Measurements from ENCODE around the gene ANO10. TPM values are rescaled to one million over a fixed set of nuclear protein-coding genes. Genes with fewer than 3 reads are reported as not detected.
"Not testable (repeated sequence)": the region's sequence is repeated elsewhere in the genome, so short reads cannot be mapped to it uniquely, and the experiment has no call there.

ANO10 gene
- total RNA-seq, 3 donors from 2014 or later, result 27.4 to 31.8 (median 28.5) TPM

GRCh38 chr3:43490640-43491185 is 131.1 kb downstream of the ANO10 start:
- intact Hi-C loops (cut with DNase I; ENCODE audit: low total_unique reads), result no loop called here
- no peak for TF ChIP-seq CTCF (IDR thresholded peaks at IDR 0.05)
- TF ChIP-seq POLR2A (IDR thresholded peaks at IDR 0.05), result no peak
- no peak for TF ChIP-seq POLR2AphosphoS5 (IDR thresholded peaks at IDR 0.05)
- DNase-seq (ENCODE audit: low spot score in 2 of 2), result no peak
- Histone ChIP-seq H3K4me3 (no peak overlapping the region), H3K36me3 (no peaks in the 10 kb centered on the region), H3K27me3 (no peaks in the 10 kb centered on the region), H3K4me1 (no peaks in the 10 kb centered on the region), H3K27ac (no peak overlapping the region), H3K9me3 (no peaks in the 10 kb centered on the region)

GRCh38 chr3:43489930-43490329 is 131.9 kb downstream of the ANO10 start:
- no peaks in the 10 kb centered on the region for H3K36me3 ChIP-seq
- no peaks in the 10 kb centered on the region for H3K27me3 ChIP-seq
- H3K27ac ChIP-seq, result no peak overlapping the region
- H3K4me3 ChIP-seq, result no peak overlapping the region
- no peaks in the 10 kb centered on the region for H3K9me3 ChIP-seq
- no peak for DNase-seq (ENCODE audit: low spot score in 2 of 2)
- TF ChIP-seq POLR2AphosphoS5 (IDR thresholded peaks at IDR 0.05) (no peak), CTCF (IDR thresholded peaks at IDR 0.05) (no peak), POLR2A (IDR thresholded peaks at IDR 0.05) (no peak)
- no peaks in the 10 kb centered on the region for H3K4me1 ChIP-seq
- intact Hi-C loops (cut with DNase I; ENCODE audit: low total_unique reads), result no loop called here

DNA sequence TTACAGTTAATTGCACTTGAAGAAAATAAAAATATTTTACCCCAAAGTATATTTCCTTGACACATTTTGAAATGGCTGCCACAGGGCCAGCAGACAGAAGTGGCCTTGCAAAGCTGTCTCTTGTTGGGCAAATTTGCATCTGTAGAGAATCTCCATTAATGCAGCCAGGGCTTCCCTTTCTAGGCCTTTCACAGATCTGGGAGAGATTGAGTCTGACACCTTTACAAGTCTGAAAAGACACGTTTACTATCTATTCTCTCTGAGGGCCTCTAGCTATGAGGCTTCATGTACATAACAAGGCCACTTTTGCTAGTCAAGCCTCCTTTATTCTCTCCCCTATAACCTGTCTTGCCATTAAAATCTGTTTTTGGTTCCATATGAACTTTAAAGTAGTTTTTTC is 135.9 kb downstream of the ANO10 start:
- Histone ChIP-seq H3K4me3 (no peak overlapping the region), H3K27ac (no peak overlapping the region), H3K4me1 (no peaks in the 10 kb centered on the region), H3K9me3 (no peaks in the 10 kb centered on the region), H3K27me3 (no peaks in the 10 kb centered on the region), H3K36me3 (no peaks in the 10 kb centered on the region)
- TF ChIP-seq POLR2AphosphoS5 (IDR thresholded peaks at IDR 0.05), result no peak
- TF ChIP-seq POLR2A (IDR thresholded peaks at IDR 0.05), result no peak
- TF ChIP-seq CTCF (IDR thresholded peaks at IDR 0.05), result no peak
- no peak for DNase-seq (ENCODE audit: low spot score in 2 of 2)
- intact Hi-C loops (cut with DNase I; ENCODE audit: low total_unique reads), result no loop called here

- DNase-seq (ENCODE audit: low spot score in 2 of 2), result no peak
- no peaks in the 10 kb centered on the region for H3K27me3 ChIP-seq
- no peaks in the 10 kb centered on the region for H3K9me3 ChIP-seq
- H3K36me3 ChIP-seq, result no peaks in the 10 kb centered on the region
- no peak for TF ChIP-seq CTCF (IDR thresholded peaks at IDR 0.05)
- TF ChIP-seq POLR2A (IDR thresholded peaks at IDR 0.05), result no peak
- no peak for TF ChIP-seq POLR2AphosphoS5 (IDR thresholded peaks at IDR 0.05)
- no peaks in the 10 kb centered on the region for H3K4me1 ChIP-seq
- intact Hi-C loops (cut with DNase I; ENCODE audit: low total_unique reads), result no loop called here
- H3K27ac ChIP-seq, result no peak overlapping the region
- H3K4me3 ChIP-seq, result no peak overlapping the region
Observed at GRCh38 chr3:43484926-43485488, 136.8 kb downstream of the ANO10 start.

DNA sequence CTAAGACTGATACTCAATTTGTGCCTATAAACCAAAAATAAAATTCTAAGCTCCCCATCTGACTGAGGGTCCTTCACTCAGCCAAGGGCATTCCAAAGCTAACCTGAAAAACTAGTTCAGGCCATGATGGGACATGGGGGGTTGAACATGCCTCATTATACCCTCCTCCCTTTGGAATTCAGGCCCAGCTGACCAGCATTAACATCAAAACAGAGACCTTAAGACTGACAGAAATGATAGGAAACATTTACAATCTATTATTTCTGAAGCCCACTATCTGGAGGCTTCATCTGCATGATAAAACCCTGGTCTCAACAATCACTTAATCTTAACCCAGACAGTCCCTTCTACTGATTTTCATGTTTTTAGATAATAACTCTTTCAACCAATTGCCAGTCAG is 140.4 kb downstream of the ANO10 start:
- Histone ChIP-seq H3K9me3 (no peaks in the 10 kb centered on the region), H3K27me3 (no peaks in the 10 kb centered on the region), H3K4me1 (no peaks in the 10 kb centered on the region), H3K27ac (no peak overlapping the region), H3K36me3 (no peaks in the 10 kb centered on the region), H3K4me3 (no peak overlapping the region)
- DNase-seq (ENCODE audit: low spot score in 2 of 2), result no peak
- intact Hi-C loops (cut with DNase I; ENCODE audit: low total_unique reads), result no loop called here
- TF ChIP-seq POLR2AphosphoS5 (IDR thresholded peaks at IDR 0.05), result no peak
- TF ChIP-seq CTCF (IDR thresholded peaks at IDR 0.05), result no peak

DNA sequence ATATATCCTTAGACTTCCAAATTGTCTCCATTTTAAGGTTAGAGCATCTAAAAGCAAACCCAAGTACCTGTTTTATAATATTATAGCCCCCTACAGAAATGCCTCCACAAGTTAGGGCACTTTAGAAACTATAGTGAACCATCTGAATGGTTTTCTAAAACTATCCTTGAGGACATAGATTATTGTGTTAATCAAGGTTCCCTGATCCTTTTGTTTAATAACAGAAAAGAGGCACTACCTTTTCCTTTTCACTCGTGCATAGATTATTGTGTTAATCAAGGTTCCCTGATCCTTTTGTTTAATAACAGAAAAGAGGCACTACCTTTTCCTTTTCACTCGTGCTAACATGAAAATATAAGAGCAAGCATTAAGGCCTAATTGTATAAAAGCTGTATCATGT is 143.0 kb downstream of the ANO10 start:
- H3K9me3 ChIP-seq; H3K4me3 ChIP-seq; DNase-seq (ENCODE audit: low spot score in 2 of 2); intact Hi-C loops (cut with DNase I; ENCODE audit: low total_unique reads); H3K27ac ChIP-seq; H3K36me3 ChIP-seq; H3K4me1 ChIP-seq; H3K27me3 ChIP-seq: not testable (repeated sequence)
